HUES48 (cell line): ENCODE results near the gene GPC6.

ENCODE experiments used
- H3K27ac ChIP-seq: one replicate; pipeline ENCODE4 v1.7.0; 2013; ENCODE audit warnings: low read depth, low read length, inconsistent platforms
- H3K27me3 ChIP-seq: 2 replicates; pipeline ENCODE4 v1.6.1; 2013; ENCODE audit warnings: mild to moderate bottlenecking, low read length; ENCODE audit not compliant: control insufficient read depth, insufficient read depth
- H3K36me3 ChIP-seq: 2 replicates; pipeline ENCODE4 v1.6.1; 2013; ENCODE audit warnings: low read length; ENCODE audit not compliant: control insufficient read depth, insufficient read depth
- H3K4me1 ChIP-seq: 2 replicates; pipeline ENCODE4 v1.6.1; 2013; ENCODE audit warnings: mild to moderate bottlenecking, low read length; ENCODE audit not compliant: control insufficient read depth, insufficient read depth
- H3K4me3 ChIP-seq: 2 replicates; pipeline ENCODE4 v1.5.1; 2013; ENCODE audit warnings: mild to moderate bottlenecking, low read depth, low read length
- H3K9ac ChIP-seq: 2 replicates; pipeline ENCODE4 v1.6.1; 2013; ENCODE audit warnings: mild to moderate bottlenecking, low read depth, low read length, moderate library complexity
- H3K9me3 ChIP-seq: 2 replicates; pipeline ENCODE4 v1.6.1; 2013; ENCODE audit warnings: low read length; ENCODE audit not compliant: control insufficient read depth, insufficient read depth

The GPC6 gene

GRCh38 chr13:93230261-93230855 lies 3.8 kb downstream of the GPC6 start:
- Histone ChIP-seq H3K9ac (no peak overlapping the region), H3K4me3 (peak overlapping the region; percentile 96; the same call in 1 of the 2 replicates), H3K9me3 (no peaks in the 10 kb centered on the region), H3K27ac (peak overlapping the region; percentile 44), H3K4me1 (peaks cover 69% of the 10 kb centered on the region), H3K27me3 (peaks cover 12% of the 10 kb centered on the region; the same call in 1 of the 2 replicates), H3K36me3 (no peaks in the 10 kb centered on the region)

GRCh38 chr13:93231867-93232266 lies 5.3 kb downstream of the GPC6 start:
- Histone ChIP-seq H3K9ac (no peak overlapping the region), H3K9me3 (no peaks in the 10 kb centered on the region), H3K4me3 (no peak overlapping the region; the same call in 1 of the 2 replicates), H3K4me1 (peaks cover 65% of the 10 kb centered on the region), H3K27ac (no peak overlapping the region), H3K36me3 (no peaks in the 10 kb centered on the region), H3K27me3 (peaks cover 12% of the 10 kb centered on the region; the same call in 1 of the 2 replicates)

- Histone ChIP-seq H3K4me1 (peaks cover 65% of the 10 kb centered on the region), H3K27ac (peak overlapping the region; percentile 70), H3K36me3 (no peaks in the 10 kb centered on the region), H3K4me3 (peak overlapping the region; percentile 3; the same call in 1 of the 2 replicates), H3K27me3 (peaks cover 12% of the 10 kb centered on the region; the same call in 1 of the 2 replicates), H3K9me3 (0 out of 2 replicates have a peak, but pooled peaks cover under 1% of the 10 kb centered on the region), H3K9ac (no peak overlapping the region)
Measured at GRCh38 chr13:93233997-93234416, 7.4 kb downstream of the GPC6 start.

GRCh38 chr13:93234459-93234858 lies 7.9 kb downstream of the GPC6 start:
- H3K9ac ChIP-seq = no peak overlapping the region
- peak overlapping the region; percentile 3; the same call in 1 of the 2 replicates for H3K4me3 ChIP-seq
- H3K27ac ChIP-seq = peak overlapping the region; percentile 70
- H3K4me1 ChIP-seq = peaks cover 61% of the 10 kb centered on the region
- 0 out of 2 replicates have a peak, but pooled peaks cover 4% of the 10 kb centered on the region for H3K9me3 ChIP-seq
- no peaks in the 10 kb centered on the region for H3K36me3 ChIP-seq
- H3K27me3 ChIP-seq = peaks cover 12% of the 10 kb centered on the region; the same call in 1 of the 2 replicates

GRCh38 chr13:93235258-93236015 lies 8.8 kb downstream of the GPC6 start:
- Histone ChIP-seq H3K4me1 (peaks cover 51% of the 10 kb centered on the region), H3K36me3 (no peaks in the 10 kb centered on the region), H3K27ac (no peak overlapping the region)

GRCh38 chr13:93238711-93239110 lies 12.1 kb downstream of the GPC6 start:
- Histone ChIP-seq H3K9ac (no peak overlapping the region), H3K27ac (no peak overlapping the region), H3K36me3 (no peaks in the 10 kb centered on the region), H3K27me3 (no peaks in the 10 kb centered on the region), H3K9me3 (0 out of 2 replicates have a peak, but pooled peaks cover 4% of the 10 kb centered on the region), H3K4me1 (peaks cover 29% of the 10 kb centered on the region), H3K4me3 (no peak overlapping the region)

More at GRCh38 chr13:93235258-93236015, 8.8 kb downstream of the GPC6 start:
- 0 out of 2 replicates have a peak, but pooled peaks cover 4% of the 10 kb centered on the region for H3K9me3 ChIP-seq
- H3K9ac ChIP-seq = no peak overlapping the region
- no peak overlapping the region for H3K4me3 ChIP-seq
- H3K27me3 ChIP-seq = peaks cover 5% of the 10 kb centered on the region; the same call in 1 of the 2 replicates

- H3K9ac ChIP-seq = no peak overlapping the region
- H3K36me3 ChIP-seq = no peaks in the 10 kb centered on the region
- peaks cover 31% of the 10 kb centered on the region for H3K4me1 ChIP-seq
- H3K9me3 ChIP-seq = 0 out of 2 replicates have a peak, but pooled peaks cover 4% of the 10 kb centered on the region
- H3K27me3 ChIP-seq = no peaks in the 10 kb centered on the region
- no peak overlapping the region for H3K27ac ChIP-seq
- no peak overlapping the region for H3K4me3 ChIP-seq
Measured at GRCh38 chr13:93243375-93244063, 16.9 kb downstream of the GPC6 start.

- H3K27me3 ChIP-seq = no peaks in the 10 kb centered on the region
- H3K9ac ChIP-seq = no peak overlapping the region
- H3K9me3 ChIP-seq = no peaks in the 10 kb centered on the region
- no peak overlapping the region for H3K4me3 ChIP-seq
- H3K27ac ChIP-seq = peak overlapping the region; percentile 48
- H3K36me3 ChIP-seq = no peaks in the 10 kb centered on the region
- H3K4me1 ChIP-seq = peaks cover 39% of the 10 kb centered on the region
Measured at GRCh38 chr13:93244141-93244917, 17.7 kb downstream of the GPC6 start.

GRCh38 chr13:93244918-93245280 lies 18.3 kb downstream of the GPC6 start:
- Histone ChIP-seq H3K27ac (no peak overlapping the region), H3K27me3 (no peaks in the 10 kb centered on the region)

GRCh38 chr13:93246069-93246468 lies 19.5 kb downstream of the GPC6 start:
- Histone ChIP-seq H3K27ac (no peak overlapping the region), H3K9ac (no peak overlapping the region), H3K4me3 (no peak overlapping the region), H3K36me3 (no peaks in the 10 kb centered on the region), H3K4me1 (peaks cover 48% of the 10 kb centered on the region), H3K27me3 (no peaks in the 10 kb centered on the region), H3K9me3 (no peaks in the 10 kb centered on the region)

More at GRCh38 chr13:93244918-93245280, 18.3 kb downstream of the GPC6 start:
- Histone ChIP-seq H3K4me1 (peaks cover 45% of the 10 kb centered on the region), H3K9me3 (no peaks in the 10 kb centered on the region), H3K4me3 (no peak overlapping the region), H3K36me3 (no peaks in the 10 kb centered on the region), H3K9ac (no peak overlapping the region)
